GM15510 (cell line): ENCODE data around the gene HLA-DMA.

Experiments used
- POLR2A ChIP-seq: IDR thresholded peaks from 3 replicates; pipeline ENCODE4 v1.6.1; 2011; ENCODE audit warnings: borderline replicate concordance; ENCODE audit not compliant: insufficient read length; ENCODE audit errors: extremely low read depth

The HLA-DMA gene

DNA sequence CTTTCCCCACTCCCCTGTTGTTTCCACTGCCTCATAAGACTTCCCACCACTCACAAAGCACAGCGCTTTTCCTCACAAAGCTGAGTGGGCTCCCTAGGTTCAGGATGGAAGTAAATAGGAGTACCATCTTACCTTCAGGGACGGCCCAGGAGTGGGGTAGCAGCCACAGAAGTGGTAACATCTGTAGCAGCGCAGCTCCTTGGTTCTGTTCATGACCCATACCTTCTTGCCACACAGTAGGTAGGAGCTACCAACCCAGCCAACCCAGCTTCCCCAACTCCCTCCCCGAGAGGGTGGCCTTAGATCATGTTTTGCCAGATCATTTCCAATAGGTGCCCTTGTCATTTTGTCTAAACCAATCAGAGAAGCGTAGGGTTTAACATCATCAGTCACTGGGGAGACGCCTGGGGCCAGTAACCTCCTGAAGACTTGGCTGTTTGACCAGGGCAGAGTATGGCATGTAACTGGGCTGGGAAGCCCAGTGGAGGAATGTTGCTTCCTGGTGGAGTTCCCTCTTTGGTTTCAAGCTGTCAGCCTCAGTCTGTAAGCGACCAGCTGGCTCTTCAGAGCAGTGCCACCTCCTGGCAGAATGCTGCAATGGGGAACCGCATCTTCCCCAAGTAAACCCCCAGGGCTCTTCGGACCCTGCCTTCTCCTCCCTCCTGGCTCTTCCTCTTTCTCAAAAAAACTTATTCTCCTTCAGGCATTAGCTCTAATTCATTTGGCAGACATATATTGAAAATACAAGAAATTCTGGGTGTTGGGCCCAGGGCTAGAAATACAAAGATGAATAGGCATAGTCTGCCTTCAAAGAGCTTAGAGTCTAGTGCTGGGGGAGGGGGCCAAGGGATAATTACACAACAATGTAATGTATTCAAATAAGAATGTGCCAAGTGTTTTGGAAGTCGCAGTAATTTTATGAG is at the start of gene HLA-DMA:
HLA-DMA (minus strand) TSS at position 281 of the 923 bp plus-strand sequence; CDS start at position 220, 61 bp downstream.
- peak; percentile 96 for TF ChIP-seq POLR2A

DNA sequence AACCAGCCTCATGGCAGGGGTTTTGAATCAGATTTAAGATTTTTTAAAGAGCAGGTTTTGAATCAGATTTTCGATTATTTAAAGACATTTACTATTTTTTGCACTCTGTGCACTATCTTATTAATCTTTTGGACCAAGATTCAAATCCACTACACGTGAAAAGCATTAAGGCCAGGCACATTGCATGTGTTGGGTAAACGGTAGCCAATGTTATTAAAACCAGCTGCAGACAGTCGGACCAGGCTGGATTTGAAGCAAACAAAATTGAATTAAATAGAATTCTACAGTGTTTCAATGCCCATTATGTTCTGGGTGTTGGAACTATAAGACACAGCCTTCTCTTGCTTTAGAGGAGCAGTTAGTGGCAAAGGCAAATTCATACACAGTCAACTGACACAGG is 48.8 kb upstream of the HLA-DMA start:
- no peak for TF ChIP-seq POLR2A

DNA sequence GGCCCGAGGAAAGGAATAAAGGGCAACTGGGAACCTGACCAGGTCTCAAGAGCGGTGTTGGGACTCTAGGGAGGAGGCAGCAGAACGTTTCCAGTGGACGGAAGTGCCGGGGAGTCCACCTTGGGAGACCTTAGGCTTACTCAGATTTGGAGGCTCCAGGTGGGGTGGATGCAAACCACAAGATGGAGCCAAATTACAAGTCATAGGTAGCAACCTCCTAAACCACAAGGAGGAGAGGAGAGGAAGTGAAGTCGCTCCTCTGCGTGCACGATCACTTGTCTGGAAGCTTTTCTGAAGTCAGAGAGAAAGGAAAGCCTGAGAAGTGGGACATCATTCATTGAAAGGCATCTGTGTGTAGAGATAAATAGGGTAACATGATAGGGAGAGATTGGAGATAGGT is 47.2 kb upstream of the HLA-DMA start:
- TF ChIP-seq POLR2A = no peak

DNA sequence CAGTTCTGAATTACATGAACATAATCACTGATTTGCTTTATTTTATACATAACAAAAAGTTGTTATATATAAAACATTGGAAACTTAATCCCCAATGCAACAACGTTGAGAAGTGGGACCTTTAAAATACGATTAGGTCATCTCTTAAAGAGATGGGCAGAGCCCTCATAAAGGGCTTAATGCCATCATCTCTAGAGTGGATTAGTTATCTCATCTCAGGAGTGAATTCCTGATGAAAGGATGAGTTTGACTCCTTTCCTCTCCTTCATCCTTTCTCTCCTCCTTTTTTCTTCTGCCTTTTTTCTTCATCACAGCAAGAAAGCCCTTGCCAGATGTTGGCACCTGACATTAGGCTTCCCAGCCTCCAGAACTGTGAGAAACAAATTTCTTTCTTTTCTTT is 42.6 kb upstream of the HLA-DMA start:
- TF ChIP-seq POLR2A = no peak

DNA sequence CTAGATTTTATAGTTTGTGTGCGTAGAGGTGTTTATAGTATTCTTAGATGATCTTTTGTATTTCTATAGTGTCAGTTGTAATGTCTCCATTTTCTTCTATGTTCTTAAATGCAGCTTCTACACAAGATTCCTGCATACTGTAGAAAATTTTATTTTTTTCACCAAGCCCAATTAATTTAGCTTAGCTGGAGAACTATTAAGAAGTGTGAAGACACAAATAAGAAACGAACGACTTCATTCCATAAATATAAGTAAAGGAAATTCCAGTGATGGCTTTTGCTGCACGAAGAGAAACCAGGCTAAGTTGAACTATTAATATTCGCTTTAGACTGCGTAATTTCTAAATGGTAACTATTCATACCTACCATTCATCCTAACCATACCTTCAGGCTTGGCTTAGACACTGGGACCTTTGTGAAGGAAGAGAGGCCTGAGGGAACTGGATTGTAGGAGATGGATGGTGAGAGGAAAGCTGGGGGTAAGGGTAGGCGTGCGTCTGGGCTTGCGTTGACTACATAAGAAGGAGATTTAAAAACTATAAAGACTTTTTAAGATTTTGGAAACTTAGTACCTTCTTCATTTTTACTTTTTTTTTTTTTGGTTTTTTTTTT is 40.6 kb upstream of the HLA-DMA start:
- TF ChIP-seq POLR2A = no peak

DNA sequence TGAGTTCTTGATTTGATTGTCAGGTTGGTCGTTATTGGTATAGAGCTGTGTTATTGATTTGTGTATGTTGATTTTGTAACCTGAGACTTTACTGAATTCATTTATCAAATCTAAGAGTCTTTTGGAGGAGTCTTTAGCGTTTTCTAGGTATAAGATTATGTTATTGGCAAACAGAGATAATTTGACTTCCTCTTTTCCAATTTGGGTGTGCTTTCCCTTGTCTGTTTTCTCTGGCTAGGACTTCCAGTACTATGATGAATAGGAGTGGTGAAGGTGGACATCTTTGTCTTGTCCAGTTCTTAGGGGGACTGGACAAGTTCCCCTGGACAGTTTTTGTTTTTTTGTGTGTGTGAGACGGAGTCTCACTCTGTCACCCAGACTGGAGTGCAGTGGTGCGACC is 39.1 kb upstream of the HLA-DMA start:
- no peak for TF ChIP-seq POLR2A

DNA sequence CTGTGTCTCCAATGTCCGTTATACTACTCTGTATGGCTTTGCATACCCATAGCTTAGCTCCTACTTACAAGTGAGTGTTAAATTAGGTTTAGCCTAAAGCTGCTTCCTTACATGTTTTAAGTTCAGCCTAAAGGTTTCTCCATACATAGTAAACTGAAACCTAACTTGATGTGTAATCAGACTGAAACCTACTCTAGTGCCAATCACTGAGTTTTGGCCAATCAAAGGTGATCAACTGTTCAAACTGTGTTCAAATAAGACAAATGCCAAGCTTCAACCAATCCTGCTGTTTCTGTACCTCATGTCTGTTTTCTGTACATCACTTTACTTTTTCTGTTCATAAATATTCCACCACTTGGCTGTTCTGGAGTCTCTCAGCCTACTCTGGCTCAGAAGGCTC is 36.5 kb upstream of the HLA-DMA start:
- TF ChIP-seq POLR2A = no peak

DNA sequence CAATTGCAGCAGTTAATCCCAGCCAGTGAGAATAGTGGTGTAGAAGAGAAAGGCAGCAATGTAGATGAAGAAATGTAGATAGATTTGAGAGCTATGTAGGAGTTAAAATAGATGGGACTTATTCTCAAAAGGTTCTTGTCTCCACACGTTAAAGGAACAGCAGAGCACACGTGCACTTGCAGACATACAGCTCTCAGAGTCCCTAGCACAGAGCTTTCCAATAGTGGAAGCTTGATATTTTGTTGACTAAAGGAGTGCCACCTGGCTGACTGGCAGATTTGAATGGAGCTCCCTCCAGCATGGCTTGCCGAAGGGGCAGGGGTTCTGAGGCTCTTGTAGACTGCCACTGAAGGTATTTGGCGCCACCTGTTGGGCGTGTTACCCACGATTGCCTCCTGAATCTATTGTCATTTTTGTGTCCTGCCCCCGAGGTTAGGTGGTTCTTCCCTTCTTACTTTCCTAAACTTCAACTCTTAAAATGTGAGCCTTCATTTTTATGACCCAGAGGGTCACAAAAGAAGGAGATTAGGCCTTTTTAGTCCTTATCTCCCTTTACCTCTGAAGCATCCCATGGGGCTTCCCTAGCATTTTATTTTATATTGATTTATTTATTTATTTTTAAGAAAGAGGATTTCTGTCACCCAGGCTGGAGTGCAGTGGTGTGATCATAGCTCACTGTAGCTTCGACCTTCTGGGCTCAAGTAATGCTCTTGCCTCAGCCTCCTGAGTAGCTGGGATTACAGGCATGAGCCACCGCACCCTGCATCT is 31.9 kb upstream of the HLA-DMA start:
- peak; percentile 15 for TF ChIP-seq POLR2A

DNA sequence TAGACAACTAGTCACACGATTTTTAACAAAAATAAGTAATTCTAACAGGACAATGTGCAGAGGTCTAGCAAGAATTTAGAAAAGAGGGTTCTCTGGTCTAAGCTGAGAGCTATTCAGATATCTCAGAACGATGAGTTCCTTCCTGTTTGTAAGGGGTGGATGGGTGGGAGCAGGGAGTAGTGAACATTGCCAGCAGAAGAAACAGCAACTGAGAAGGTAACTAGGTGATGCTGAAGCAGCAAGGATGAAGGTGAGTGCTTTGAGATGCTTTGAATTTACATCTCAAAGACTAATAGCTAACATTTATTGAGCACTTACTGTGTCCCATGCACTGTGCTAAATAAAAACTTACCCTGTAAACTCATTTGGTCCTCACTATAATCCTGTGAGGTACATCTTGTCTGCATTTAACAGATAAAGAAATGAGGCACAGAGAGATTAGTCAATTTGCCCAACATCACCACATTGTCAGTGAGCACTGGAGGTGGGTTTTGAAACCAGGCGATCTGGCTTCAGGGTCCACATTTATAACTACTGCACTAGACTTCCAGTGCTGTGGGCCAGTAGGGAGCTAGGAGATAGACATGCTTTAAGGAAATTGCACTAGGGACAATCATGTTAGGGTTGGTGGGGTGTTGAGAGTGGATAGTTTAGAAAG is 31.2 kb upstream of the HLA-DMA start:
- TF ChIP-seq POLR2A = no peak

DNA sequence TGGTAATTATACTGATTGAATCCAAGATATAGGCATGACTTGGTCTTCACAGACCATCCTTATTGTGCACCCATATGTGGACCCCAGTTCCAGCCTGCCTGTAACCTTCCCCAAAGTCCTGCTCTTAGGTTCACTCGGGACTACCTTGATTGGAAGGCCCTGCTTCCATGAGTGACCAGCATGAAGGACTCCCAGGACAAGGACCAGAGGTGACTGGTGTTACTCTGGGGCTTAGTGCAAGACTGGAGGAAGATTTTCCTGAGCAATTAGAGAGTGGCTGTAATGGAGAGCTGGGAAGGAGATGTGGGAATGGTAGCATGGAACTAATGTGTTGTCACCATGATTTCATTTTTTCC is 30.6 kb upstream of the HLA-DMA start:
- TF ChIP-seq POLR2A = no peak

DNA sequence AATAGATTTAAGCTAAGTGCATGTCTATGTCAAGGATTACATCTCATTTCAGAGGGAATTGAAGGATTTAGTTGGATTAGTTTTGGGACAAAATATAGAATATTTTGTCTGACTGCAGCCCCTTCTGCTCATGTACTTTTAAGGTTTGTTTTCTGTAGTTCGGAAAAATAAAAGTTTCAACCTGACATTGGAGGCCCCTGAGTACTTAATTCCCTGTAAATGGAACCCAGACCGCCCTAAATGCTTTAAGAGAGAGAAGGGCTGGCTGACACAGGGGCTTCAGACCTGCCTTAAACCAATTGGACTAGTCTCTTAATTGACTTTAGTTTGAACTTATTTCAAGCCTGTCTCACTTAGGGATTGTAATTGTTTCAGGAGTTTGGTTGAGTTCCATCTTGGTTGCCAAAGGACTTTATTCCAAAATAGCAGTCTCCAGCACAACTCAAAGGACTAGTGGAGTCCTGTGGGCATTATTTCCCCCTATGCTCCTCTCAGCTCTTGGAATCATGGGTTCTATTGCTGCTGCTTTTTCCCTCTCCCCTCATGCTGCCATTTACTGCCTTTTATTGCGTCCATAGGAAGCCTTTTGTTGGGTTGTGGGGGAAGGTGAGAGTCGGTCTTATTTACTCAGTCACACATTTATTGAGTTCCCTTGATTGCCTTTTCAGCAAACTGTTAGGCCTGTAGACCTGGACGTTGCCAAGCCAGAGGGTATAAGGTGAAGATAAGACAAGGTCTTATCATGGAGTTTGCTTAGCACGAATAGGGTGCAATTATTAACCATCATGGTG is 30.0 kb upstream of the HLA-DMA start:
- TF ChIP-seq POLR2A = no peak

DNA sequence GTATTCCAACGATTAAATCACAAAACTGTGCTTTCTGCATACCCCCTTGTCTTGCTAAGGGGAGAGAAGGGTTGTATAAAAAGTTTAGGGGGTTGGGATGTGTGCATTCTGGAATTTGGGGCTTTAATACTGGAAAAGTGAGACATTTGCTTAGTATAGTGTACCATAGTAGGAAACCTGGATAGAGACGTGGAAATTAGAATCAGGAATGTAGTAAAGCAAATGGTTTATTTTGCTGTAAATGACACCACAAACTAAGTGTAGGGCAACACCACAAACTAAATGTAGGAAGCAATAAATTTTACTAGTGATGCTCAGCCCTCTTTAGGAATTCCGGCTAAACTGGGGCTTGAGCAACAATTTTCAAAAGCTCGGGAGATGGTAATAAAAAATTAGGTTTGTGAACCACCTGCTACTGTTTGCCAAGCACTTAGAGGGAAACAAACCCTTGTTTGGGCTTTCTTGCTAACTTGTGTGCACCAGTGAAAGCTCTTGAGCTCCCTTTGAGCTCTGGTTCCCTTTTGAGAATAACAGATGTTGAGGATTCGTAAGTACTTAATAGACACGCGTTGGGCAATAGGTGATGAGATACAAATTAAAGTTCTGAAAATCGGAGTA is 29.3 kb upstream of the HLA-DMA start:
- TF ChIP-seq POLR2A = no peak

DNA sequence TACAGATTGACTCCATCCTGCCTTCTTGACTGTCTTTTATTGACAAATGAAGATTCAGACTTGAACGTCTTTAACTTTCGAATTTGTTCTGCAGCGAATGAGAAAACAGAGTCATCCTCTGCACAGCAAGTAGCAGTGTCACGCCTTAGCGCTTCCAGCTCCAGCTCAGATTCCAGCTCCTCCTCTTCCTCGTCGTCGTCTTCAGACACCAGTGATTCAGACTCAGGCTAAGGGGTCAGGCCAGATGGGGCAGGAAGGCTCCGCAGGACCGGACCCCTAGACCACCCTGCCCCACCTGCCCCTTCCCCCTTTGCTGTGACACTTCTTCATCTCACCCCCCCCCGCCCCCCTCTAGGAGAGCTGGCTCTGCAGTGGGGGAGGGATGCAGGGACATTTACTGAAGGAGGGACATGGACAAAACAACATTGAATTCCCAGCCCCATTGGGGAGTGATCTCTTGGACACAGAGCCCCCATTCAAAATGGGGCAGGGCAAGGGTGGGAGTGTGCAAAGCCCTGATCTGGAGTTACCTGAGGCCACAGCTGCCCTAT is 27.7 kb upstream of the HLA-DMA start:
- TF ChIP-seq POLR2A = no peak
